Nephron progenitor cell (in vitro differentiated cells): Measurements from ENCODE around the gene ZNF189.

Source experiments
- DNase-seq: peaks from one replicate; pipeline ENCODE4 v3.0.0; 2021
- H3K27ac Mint-ChIP-seq: 2 replicates; pipeline ENCODE4 v1.8.0; 2021; ENCODE audit warnings: mild to moderate bottlenecking, moderate library complexity, mixed read lengths
- H3K27me3 Mint-ChIP-seq: 2 replicates; pipeline ENCODE4 v1.8.0; 2021; ENCODE audit warnings: mild to moderate bottlenecking, low read depth, mixed read lengths; ENCODE audit not compliant: poor library complexity
- H3K36me3 Mint-ChIP-seq: 2 replicates; pipeline ENCODE4 v1.8.0; 2021; ENCODE audit warnings: low read depth, mixed read lengths
- H3K4me1 Mint-ChIP-seq: 2 replicates; pipeline ENCODE4 v1.8.0; 2021; ENCODE audit warnings: mixed read lengths
- H3K4me3 Mint-ChIP-seq: 2 replicates; pipeline ENCODE4 v1.8.0; 2021; ENCODE audit warnings: mild to moderate bottlenecking, moderate library complexity, mixed read lengths
- H3K9me3 Mint-ChIP-seq: 2 replicates; pipeline ENCODE4 v1.8.0; 2021; ENCODE audit warnings: mild to moderate bottlenecking, moderate library complexity, mixed read lengths
- CTCF ChIP-seq: fragments of 200-600 bp; sonication (generic); IDR thresholded peaks from 2 replicates; pipeline ENCODE4 v1.5.0; 2021; ENCODE audit warnings: antibody characterized with exemption

ZNF189 gene

DNA sequence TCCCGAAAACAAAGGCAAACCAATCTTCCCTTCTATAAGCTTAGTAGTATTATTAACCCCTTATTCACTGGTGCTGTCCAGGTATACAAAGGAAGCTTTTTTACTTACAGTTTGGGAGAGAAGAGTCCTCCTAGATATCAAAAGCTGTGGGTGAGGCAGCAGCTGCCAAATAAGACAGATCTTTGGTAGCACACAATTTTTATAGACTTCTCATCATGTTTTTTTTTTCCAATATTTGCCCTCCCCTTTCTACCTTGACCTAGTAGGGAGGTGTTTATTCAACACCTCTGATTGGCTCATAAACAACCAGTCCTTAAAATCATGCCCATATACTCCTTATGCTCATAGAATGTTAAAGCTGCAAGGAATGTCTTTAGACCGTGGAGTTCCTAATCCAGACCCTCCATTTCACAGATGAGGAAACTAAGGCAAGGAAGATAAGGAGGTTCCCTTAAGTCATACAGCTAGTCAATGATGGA, 37.0 kb downstream of the ZNF189 start, which contains the start of gene ALDOB:
TSS of gene ALDOB (minus strand) at position 174 of the 479 bp plus-strand sequence. CDS start 4,887 bp downstream, outside the sequence.
- DNase-seq: no peak
- H3K9me3 Mint-ChIP-seq: no peaks in the 10 kb centered on the region
- peaks cover 7% of the 10 kb centered on the region for H3K27me3 Mint-ChIP-seq
- no peak within 1 kb of the TSS for H3K27ac Mint-ChIP-seq
- no peak within 1 kb of the TSS for H3K4me3 Mint-ChIP-seq
- no peaks in the 10 kb centered on the region for H3K4me1 Mint-ChIP-seq
- no peak for TF ChIP-seq CTCF
- no peaks in the 10 kb centered on the region for H3K36me3 Mint-ChIP-seq

DNA sequence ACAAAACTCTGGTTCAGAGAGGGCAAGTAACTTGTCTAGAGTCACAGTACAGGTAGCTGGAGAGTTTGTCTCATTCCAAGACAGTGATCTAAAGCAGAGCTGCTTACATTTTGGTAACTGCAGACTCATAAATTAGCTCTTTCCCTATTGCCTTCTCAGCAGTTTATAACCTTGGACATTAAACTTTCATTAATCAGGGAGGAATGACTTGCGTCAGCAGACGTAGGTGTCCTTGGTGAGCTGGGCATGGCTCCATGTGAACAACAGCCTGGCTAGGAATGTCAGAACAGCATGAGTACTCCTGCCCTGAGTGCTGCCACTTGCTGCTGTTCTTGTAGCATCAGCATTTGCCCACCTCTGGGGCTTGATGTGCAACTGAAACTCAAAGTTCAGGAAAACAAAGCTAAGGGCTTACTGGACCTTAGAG, 39.2 kb downstream of the ZNF189 start:
- no peak for TF ChIP-seq CTCF
- peaks cover 7% of the 10 kb centered on the region for H3K27me3 Mint-ChIP-seq
- no peak overlapping the region for H3K27ac Mint-ChIP-seq
- no peaks in the 10 kb centered on the region for H3K36me3 Mint-ChIP-seq
- no peak overlapping the region for H3K4me3 Mint-ChIP-seq
- no peaks in the 10 kb centered on the region for H3K4me1 Mint-ChIP-seq
- no peaks in the 10 kb centered on the region for H3K9me3 Mint-ChIP-seq
- DNase-seq: no peak

DNA sequence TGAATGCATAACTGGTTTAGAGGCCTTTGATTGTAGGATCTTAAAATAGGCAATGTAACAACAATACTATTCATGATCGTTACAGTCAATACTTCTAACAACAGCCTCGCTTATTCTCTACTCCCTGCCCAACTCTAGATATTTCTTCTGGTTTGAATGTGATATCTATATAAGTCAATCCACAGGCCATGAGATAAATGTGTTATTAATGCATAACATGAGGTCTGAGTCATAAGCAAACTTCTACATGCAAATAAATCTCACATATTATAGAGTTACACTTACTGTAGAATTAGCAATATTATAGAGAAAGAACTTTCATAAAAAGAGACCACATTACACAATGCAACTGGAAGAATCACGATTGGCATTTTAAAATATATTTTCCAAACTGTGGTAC, 39.9 kb downstream of the ZNF189 start:
- Mint-ChIP-seq H3K9me3 (no peaks in the 10 kb centered on the region), H3K4me3 (no peak overlapping the region), H3K4me1 (no peaks in the 10 kb centered on the region), H3K36me3 (no peaks in the 10 kb centered on the region), H3K27me3 (peaks cover 7% of the 10 kb centered on the region), H3K27ac (no peak overlapping the region)
- no peak for TF ChIP-seq CTCF
- no peak for DNase-seq

DNA sequence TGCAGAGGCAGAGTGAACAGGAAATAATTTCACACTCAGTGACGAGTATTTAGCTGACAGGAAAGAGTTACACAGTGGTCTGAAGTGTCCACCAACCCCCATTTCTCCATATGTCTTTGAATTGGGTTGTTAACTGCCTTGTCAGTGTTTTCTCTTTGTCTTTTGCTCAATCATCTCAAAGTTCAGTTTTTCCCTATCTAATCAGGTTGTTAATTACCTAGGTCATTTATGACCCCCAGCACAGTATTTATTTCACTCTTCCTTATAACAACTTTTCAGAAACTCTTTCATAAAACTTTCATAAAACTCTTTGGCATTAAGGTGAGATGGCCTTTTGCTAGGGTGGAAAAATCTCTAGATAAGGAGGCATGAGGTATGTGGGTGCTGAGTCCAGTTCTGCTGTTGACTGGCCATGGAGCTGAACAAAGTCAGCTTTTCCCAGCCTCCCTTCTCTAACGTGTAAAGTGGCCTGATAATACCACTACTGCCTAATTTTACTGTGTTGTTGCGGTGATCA, 42.1 kb downstream of the ZNF189 start:
- Mint-ChIP-seq H3K4me3 (no peak overlapping the region), H3K36me3 (no peaks in the 10 kb centered on the region), H3K27me3 (peaks cover 4% of the 10 kb centered on the region), H3K27ac (no peak overlapping the region), H3K4me1 (no peaks in the 10 kb centered on the region), H3K9me3 (no peaks in the 10 kb centered on the region)
- no peak for TF ChIP-seq CTCF
- no peak for DNase-seq

DNA sequence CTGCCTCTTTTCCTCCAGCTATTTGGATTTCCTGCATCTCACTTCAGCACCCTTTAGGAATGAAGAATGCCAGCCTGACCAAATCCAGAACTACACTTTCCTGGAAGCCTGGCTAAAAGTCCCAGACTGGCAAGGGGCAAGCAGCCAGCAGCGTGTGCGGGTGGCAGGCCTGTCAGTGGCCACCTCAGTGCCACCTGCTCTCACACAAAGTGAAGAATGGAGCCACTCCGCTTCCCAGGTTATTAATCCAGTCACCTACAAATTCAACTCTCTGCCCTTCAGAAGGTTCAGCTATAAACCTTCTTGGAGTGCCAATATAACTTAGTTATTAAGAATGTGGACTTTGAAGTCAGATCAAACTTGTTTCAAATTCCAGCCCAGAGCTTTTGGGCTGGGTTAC, 43.7 kb downstream of the ZNF189 start:
- no peak for DNase-seq
- TF ChIP-seq CTCF: no peak
- H3K36me3 Mint-ChIP-seq: no peaks in the 10 kb centered on the region
- H3K4me1 Mint-ChIP-seq: no peaks in the 10 kb centered on the region
- H3K27me3 Mint-ChIP-seq: peaks cover 8% of the 10 kb centered on the region
- H3K9me3 Mint-ChIP-seq: no peaks in the 10 kb centered on the region
- no peak overlapping the region for H3K27ac Mint-ChIP-seq
- no peak overlapping the region for H3K4me3 Mint-ChIP-seq

- TF ChIP-seq CTCF: no peak
- Mint-ChIP-seq H3K4me1 (no peaks in the 10 kb centered on the region), H3K9me3 (no peaks in the 10 kb centered on the region), H3K4me3 (no peak overlapping the region), H3K36me3 (no peaks in the 10 kb centered on the region), H3K27me3 (peaks cover 8% of the 10 kb centered on the region), H3K27ac (no peak overlapping the region)
- DNase-seq: no peak
Measured at GRCh38 chr9:101442736-101443135, 44.1 kb downstream of the ZNF189 start.
